Large intestine (tissue), 3 donors: ENCODE data around the gene HIPK4. TPM values are rescaled to one million over a fixed set of nuclear protein-coding genes. Genes with fewer than 3 reads are reported as not detected.
"Not testable (repeated sequence)": the region's sequence is repeated elsewhere in the genome, so short reads cannot be mapped to it uniquely, and the experiment has no call there.

Experiments
- DNase-seq, 2 donors: peaks; one replicate each; pipeline versions ENCODE4 v3.0.0 to v3.0.0-alpha.2; 2013
- H3K27ac ChIP-seq: one replicate; pipeline ENCODE4 v1.5.1; 2013; ENCODE audit warnings: low read length
- H3K27me3 ChIP-seq: 2 replicates; pipeline ENCODE4 v1.6.1; 2013; ENCODE audit warnings: low read length; ENCODE audit not compliant: control insufficient read depth, insufficient read depth
- H3K36me3 ChIP-seq: 2 replicates; pipeline ENCODE4 v1.6.1; 2013; ENCODE audit warnings: low read length; ENCODE audit not compliant: control insufficient read depth, insufficient read depth
- H3K4me1 ChIP-seq: one replicate; pipeline ENCODE4 v1.6.1; 2013; ENCODE audit warnings: low read length; ENCODE audit not compliant: control insufficient read depth, insufficient read depth
- H3K4me3 ChIP-seq: one replicate; pipeline ENCODE4 v1.5.1; 2013; ENCODE audit warnings: low read length
- H3K9me3 ChIP-seq: one replicate; pipeline ENCODE4 v1.6.1; 2013; ENCODE audit warnings: mild to moderate bottlenecking, low read depth, low read length, moderate library complexity; ENCODE audit not compliant: control insufficient read depth
- WGBS: methylation state at CpG from one replicate; pipeline ENCODE4 v1.1.5; 2013; ENCODE audit warnings: low lambda C conversion rate; ENCODE audit not compliant: insufficient coverage; 5-methylcytosine and 5-hydroxymethylcytosine counted together
- polyA plus RNA-seq: library from polyadenylated mRNA; unstranded; fragments of 120-200 nt; gene quantifications from one replicate; pipeline ENCODE4 v1.2.1, GENCODE V29; 2013

Gene HIPK4
- polyA plus RNA-seq, 1 donor = 0.10 TPM

- Histone ChIP-seq H3K27ac (no peak overlapping the region), H3K4me1 (no peaks in the 10 kb centered on the region), H3K27me3 (no peaks in the 10 kb centered on the region), H3K36me3 (peaks cover 33% of the 10 kb centered on the region), H3K9me3 (no peaks in the 10 kb centered on the region), H3K4me3 (no peak overlapping the region)
- no peak for DNase-seq
- no CpG with 5 or more reads among the region's 2 CpGs for WGBS
Observed at GRCh38 chr19:40336601-40336900, 53.4 kb downstream of the HIPK4 start.

- H3K4me3 ChIP-seq = no peak overlapping the region
- no peak for DNase-seq
- WGBS = no CpG with 5 or more reads among the region's 15 CpGs
- no peak overlapping the region for H3K27ac ChIP-seq
- H3K4me1 ChIP-seq = no peaks in the 10 kb centered on the region
- H3K9me3 ChIP-seq = no peaks in the 10 kb centered on the region
- H3K27me3 ChIP-seq = no peaks in the 10 kb centered on the region
- H3K36me3 ChIP-seq = peaks cover 38% of the 10 kb centered on the region
Observed at GRCh38 chr19:40335855-40336600, 54.0 kb downstream of the HIPK4 start.

- no peaks in the 10 kb centered on the region for H3K27me3 ChIP-seq
- no peaks in the 10 kb centered on the region for H3K4me1 ChIP-seq
- no peak overlapping the region for H3K4me3 ChIP-seq
- no peaks in the 10 kb centered on the region for H3K9me3 ChIP-seq
- H3K27ac ChIP-seq = no peak overlapping the region
- no peak for DNase-seq
- H3K36me3 ChIP-seq = peaks cover 44% of the 10 kb centered on the region
Observed at GRCh38 chr19:40335101-40335500, 54.9 kb downstream of the HIPK4 start.

- H3K27ac ChIP-seq, H3K9me3 ChIP-seq, H3K27me3 ChIP-seq, H3K4me3 ChIP-seq, DNase-seq, H3K4me1 ChIP-seq: not testable (repeated sequence)
- WGBS = no CpG with 5 or more reads among the region's 6 CpGs
- peaks cover 55% of the 10 kb centered on the region for H3K36me3 ChIP-seq
Observed at GRCh38 chr19:40333083-40333482, 56.9 kb downstream of the HIPK4 start.

- no peaks in the 10 kb centered on the region for H3K9me3 ChIP-seq
- no peaks in the 10 kb centered on the region for H3K4me1 ChIP-seq
- H3K27ac ChIP-seq = no peak overlapping the region
- H3K36me3 ChIP-seq = peaks cover 59% of the 10 kb centered on the region
- DNase-seq = no peak
- no peaks in the 10 kb centered on the region for H3K27me3 ChIP-seq
- no peak overlapping the region for H3K4me3 ChIP-seq
- no CpG with 5 or more reads among the region's 6 CpGs for WGBS
Observed at GRCh38 chr19:40332669-40333068, 57.3 kb downstream of the HIPK4 start.

DNA sequence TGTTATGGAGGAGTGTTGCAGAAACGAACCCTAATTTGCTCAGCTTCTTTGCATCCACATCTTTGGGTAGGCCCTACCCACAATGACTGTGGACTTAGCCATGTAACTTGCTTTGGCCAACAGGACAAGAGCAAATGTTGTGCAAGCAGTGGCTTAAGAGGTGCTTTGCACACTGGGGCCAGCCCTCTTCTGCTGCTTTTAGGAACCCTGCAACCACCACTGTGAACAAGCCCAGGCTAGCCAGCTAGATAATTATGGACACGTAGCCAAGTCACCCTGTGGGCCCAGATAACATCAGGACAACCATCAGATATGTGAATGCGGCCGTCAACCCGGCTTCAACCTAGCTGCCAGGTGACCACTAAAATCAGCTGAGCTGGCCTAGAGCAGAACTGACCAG, 58.9 kb downstream of the HIPK4 start:
- Histone ChIP-seq H3K4me1 (no peaks in the 10 kb centered on the region), H3K4me3 (no peak overlapping the region), H3K9me3 (no peaks in the 10 kb centered on the region), H3K27me3 (no peaks in the 10 kb centered on the region), H3K36me3 (peaks cover 65% of the 10 kb centered on the region), H3K27ac (no peak overlapping the region)
- DNase-seq = no peak
- no CpG with 5 or more reads among the region's 5 CpGs for WGBS

Other genes starting within 250 kb of the HIPK4 start
- gene MAP3K10, start 198.8 kb downstream of the HIPK4 start, polyA plus RNA-seq = 10.1 TPM
- gene TTC9B, start 171.8 kb downstream of the HIPK4 start, polyA plus RNA-seq = 3.1 TPM
- gene CCNP, start 163.5 kb downstream of the HIPK4 start, polyA plus RNA-seq = 1.5 TPM
- 101 TPM for gene AKT2, start 104.8 kb downstream of the HIPK4 start, polyA plus RNA-seq
- 8.7 TPM for gene C19orf47, start 41.8 kb downstream of the HIPK4 start, polyA plus RNA-seq
- 272 TPM for gene PLD3, start 41.5 kb downstream of the HIPK4 start, polyA plus RNA-seq
- gene PRX, start 23.2 kb upstream of the HIPK4 start, polyA plus RNA-seq = 4.0 TPM
- 9.0 TPM for gene SERTAD1, start 35.8 kb upstream of the HIPK4 start, polyA plus RNA-seq
- 32.5 TPM for gene SERTAD3, start 54.2 kb upstream of the HIPK4 start, polyA plus RNA-seq
- gene BLVRB, start 75.6 kb upstream of the HIPK4 start, polyA plus RNA-seq = 90.8 TPM
- gene SPTBN4, start 76.8 kb upstream of the HIPK4 start, polyA plus RNA-seq = 3.4 TPM
- 27.8 TPM for gene SHKBP1, start 186.7 kb upstream of the HIPK4 start, polyA plus RNA-seq
- 223 TPM for gene LTBP4, start 211.2 kb upstream of the HIPK4 start, polyA plus RNA-seq